Tibial nerve (tissue), 4 donors: ENCODE results near the gene CBL. TPM values are rescaled to one million over a fixed set of nuclear protein-coding genes. Genes with fewer than 3 reads are reported as not detected.

Source experiments
- DNase-seq, 2 donors: peaks; one replicate each; pipeline ENCODE4 v3.0.0-alpha.2; 2019; ENCODE audit warnings: low spot score in 2 of 2
- H3K27ac ChIP-seq, 4 donors: fragments of 200-600 bp; sonication (generic) in 3 of 4; one replicate each; pipeline ENCODE4 v1.5.1; 2017 to 2019; ENCODE audit warnings: mild to moderate bottlenecking in 1 of 4
- H3K27me3 ChIP-seq, 2 donors: fragments of 200-600 bp; sonication (generic) in 1 of 2; one replicate each; pipeline versions ENCODE4 v1.5.1 to v1.6.0; 2017 to 2019
- H3K36me3 ChIP-seq, 3 donors: fragments of 200-600 bp; sonication (generic); one replicate each; pipeline ENCODE4 v1.5.1; 2018 to 2019
- H3K4me1 ChIP-seq, 4 donors: fragments of 200-600 bp; sonication (generic) in 3 of 4; one replicate each; pipeline ENCODE4 v1.5.1; 2017 to 2019
- H3K4me3 ChIP-seq, 4 donors: fragments of 200-600 bp; sonication (generic) in 3 of 4; one replicate each; pipeline ENCODE4 v1.5.1; 2017 to 2019; ENCODE audit warnings: mild to moderate bottlenecking in 1 of 4, moderate library complexity in 1 of 4
- H3K9me3 ChIP-seq, 4 donors: fragments of 200-600 bp; sonication (generic) in 3 of 4; one replicate each; pipeline ENCODE4 v1.5.1; 2017 to 2019
- CTCF ChIP-seq, 5 experiments: fragments of 200-600 bp in 3 of 5; fragments of 450-650 bp in 2 of 5; sonication (generic) in 3 of 5; IDR thresholded peaks; one replicate each; pipeline ENCODE4 v1.5.1; 2016 to 2019; ENCODE audit warnings: antibody characterized with exemption in 5 of 5, mild to moderate bottlenecking in 3 of 5, moderate library complexity in 2 of 5
- EP300 ChIP-seq, 2 donors: sonication (generic); formaldehyde crosslinking; IDR thresholded peaks; one replicate each; pipeline ENCODE4 v1.6.1; 2017; ENCODE audit warnings: antibody characterized with exemption in 2 of 2, mild to moderate bottlenecking in 1 of 2
- POLR2A ChIP-seq, 2 donors: fragments of 450-650 bp; IDR thresholded peaks; one replicate each; pipeline ENCODE4 v1.6.1; 2017; ENCODE audit warnings: antibody characterized with exemption in 2 of 2, mild to moderate bottlenecking in 2 of 2, moderate library complexity in 2 of 2
- WGBS, 2 donors: methylation state at CpG; one replicate each; pipeline ENCODE4 v1.1.5; 2018; 5-methylcytosine and 5-hydroxymethylcytosine counted together
- total RNA-seq, 4 donors: library from RNA; depleted of rRNA; stranded (reverse); fragments of >200 nt; gene quantifications; one replicate each; pipeline ENCODE4 v1.1.0, GENCODE V29; 2016

Gene CBL
- total RNA-seq, 4 donors from 2014 or later, result 14.2 to 19.2 (median 16.0) TPM

- no peaks in the 10 kb centered on the region for H3K27me3 ChIP-seq
- no peaks in the 10 kb centered on the region for H3K9me3 ChIP-seq
- no peak overlapping the region for H3K4me3 ChIP-seq
- no peak overlapping the region for H3K27ac ChIP-seq
- DNase-seq, result no peak
- H3K36me3 ChIP-seq, result peaks cover 0 to 10% (median 8%) of the 10 kb centered on the region in 3 donors
- peaks cover 0 to 30% (median 15%) of the 10 kb centered on the region in 4 donors for H3K4me1 ChIP-seq
- WGBS, 2 donors, result 51 to 57% methylated on average over 5 of the region's 5 CpGs
- no peak for TF ChIP-seq POLR2A (IDR thresholded peaks at IDR 0.05)
- TF ChIP-seq EP300 (IDR thresholded peaks at IDR 0.05), result no peak
- no peak for TF ChIP-seq CTCF (IDR thresholded peaks at IDR 0.05)
Measured at GRCh38 chr11:119267645-119268044, 61.5 kb downstream of the CBL start.

- Histone ChIP-seq H3K9me3 (no peaks in the 10 kb centered on the region), H3K36me3 (peaks cover 0 to 62% (median 25%) of the 10 kb centered on the region in 3 donors), H3K4me1 (peaks cover 0 to 2% (median 0%) of the 10 kb centered on the region in 4 donors), H3K4me3 (no peak overlapping the region), H3K27me3 (no peaks in the 10 kb centered on the region), H3K27ac (no peak overlapping the region)
- WGBS, 2 donors, result 87 to 91% methylated on average over 6 of the region's 6 CpGs
- TF ChIP-seq EP300 (IDR thresholded peaks at IDR 0.05) (no peak), POLR2A (IDR thresholded peaks at IDR 0.05) (no peak), CTCF (IDR thresholded peaks at IDR 0.05) (no peak)
- no peak for DNase-seq
Measured at GRCh38 chr11:119273721-119274120, 67.6 kb downstream of the CBL start.

GRCh38 chr11:119277660-119278059 lies 71.5 kb downstream of the CBL start:
- no peaks in the 10 kb centered on the region for H3K9me3 ChIP-seq
- 95 to 97% methylated on average over 1 of the region's 1 CpG for WGBS, 2 donors
- H3K27me3 ChIP-seq, result no peaks in the 10 kb centered on the region
- peaks cover 0 to 67% (median 16%) of the 10 kb centered on the region in 3 donors for H3K36me3 ChIP-seq
- TF ChIP-seq EP300 (IDR thresholded peaks at IDR 0.05) (no peak), POLR2A (IDR thresholded peaks at IDR 0.05) (no peak), CTCF (IDR thresholded peaks at IDR 0.05) (no peak)
- H3K4me3 ChIP-seq, result no peak overlapping the region
- no peak overlapping the region for H3K27ac ChIP-seq
- no peak for DNase-seq
- no peaks in the 10 kb centered on the region for H3K4me1 ChIP-seq

- Histone ChIP-seq H3K9me3 (no peaks in the 10 kb centered on the region), H3K4me1 (peaks cover 0 to 8% (median 0%) of the 10 kb centered on the region in 4 donors), H3K36me3 (peaks cover 0 to 52% (median 19%) of the 10 kb centered on the region in 3 donors), H3K27me3 (no peaks in the 10 kb centered on the region), H3K27ac (no peak overlapping the region), H3K4me3 (no peak overlapping the region)
- no peak for DNase-seq
- TF ChIP-seq CTCF (IDR thresholded peaks at IDR 0.05) (no peak), EP300 (IDR thresholded peaks at IDR 0.05) (no peak), POLR2A (IDR thresholded peaks at IDR 0.05) (no peak)
- WGBS, 2 donors, result 82 to 95% methylated on average over 7 of the region's 7 CpGs
Measured at GRCh38 chr11:119282495-119282894, 76.4 kb downstream of the CBL start.

- WGBS, 2 donors, result 56 to 59% methylated on average over 9 of the region's 9 CpGs
- peaks cover 0 to 8% (median 0%) of the 10 kb centered on the region in 4 donors for H3K4me1 ChIP-seq
- no peak for DNase-seq
- no peak overlapping the region for H3K4me3 ChIP-seq
- peak overlapping the region in 1 of 4 donors; percentile 36 for H3K27ac ChIP-seq
- H3K27me3 ChIP-seq, result no peaks in the 10 kb centered on the region
- no peak for TF ChIP-seq POLR2A (IDR thresholded peaks at IDR 0.05)
- peak; percentile 15 to 42 (median 35) for TF ChIP-seq CTCF (IDR thresholded peaks at IDR 0.05)
- H3K9me3 ChIP-seq, result no peaks in the 10 kb centered on the region
- peaks cover 0 to 48% (median 9%) of the 10 kb centered on the region in 3 donors for H3K36me3 ChIP-seq
Measured at GRCh38 chr11:119284344-119285157, 78.4 kb downstream of the CBL start.
